Suprapubic skin (tissue), 4 donors: ENCODE data around the gene KHDC4. TPM values are rescaled to one million over a fixed set of nuclear protein-coding genes. Genes with fewer than 3 reads are reported as not detected.

ENCODE experiments used
- DNase-seq, 2 donors: peaks; one replicate each; pipeline ENCODE4 v3.0.0-alpha.2; 2019; ENCODE audit warnings: low spot score in 2 of 2
- H3K27ac ChIP-seq: fragments of 200-600 bp; sonication (generic); one replicate; pipeline ENCODE4 v1.5.1; 2019
- H3K27me3 ChIP-seq: fragments of 200-600 bp; sonication (generic); one replicate; pipeline ENCODE4 v1.5.1; 2019
- H3K36me3 ChIP-seq: fragments of 200-600 bp; sonication (generic); one replicate; pipeline ENCODE4 v1.5.1; 2019
- H3K4me1 ChIP-seq: fragments of 200-600 bp; sonication (generic); one replicate; pipeline ENCODE4 v1.5.1; 2019
- H3K4me3 ChIP-seq: fragments of 200-600 bp; sonication (generic); one replicate; pipeline ENCODE4 v1.5.1; 2019; ENCODE audit warnings: mild to moderate bottlenecking
- H3K9me3 ChIP-seq: fragments of 200-600 bp; sonication (generic); one replicate; pipeline ENCODE4 v1.5.1; 2019
- CTCF ChIP-seq, 2 donors: fragments of 200-600 bp in 1 of 2; fragments of 450-650 bp in 1 of 2; sonication (generic) in 1 of 2; IDR thresholded peaks; one replicate each; pipeline ENCODE4 v1.5.1; 2016 to 2019; ENCODE audit warnings: antibody characterized with exemption in 2 of 2, mild to moderate bottlenecking in 1 of 2, moderate library complexity in 1 of 2
- EP300 ChIP-seq: sonication (generic); formaldehyde crosslinking; IDR thresholded peaks from one replicate; pipeline ENCODE4 v1.6.1; 2017; ENCODE audit warnings: antibody characterized with exemption
- POLR2A ChIP-seq, 2 donors: fragments of 450-650 bp; IDR thresholded peaks; one replicate each; pipeline ENCODE4 v1.6.1; 2017; ENCODE audit warnings: antibody characterized with exemption in 2 of 2, mild to moderate bottlenecking in 2 of 2, moderate library complexity in 2 of 2
- POLR2AphosphoS5 ChIP-seq, 3 donors: sonication (generic); formaldehyde crosslinking; IDR thresholded peaks; one replicate each; pipeline ENCODE4 v1.6.1; 2017; ENCODE audit warnings: antibody characterized with exemption in 3 of 3
- WGBS: methylation state at CpG from one replicate; pipeline ENCODE4 v1.1.5; 2018; 5-methylcytosine and 5-hydroxymethylcytosine counted together
- total RNA-seq, 4 donors: library from RNA; depleted of rRNA; stranded (reverse); fragments of >200 nt; gene quantifications; one replicate each; pipeline ENCODE4 v1.1.0, GENCODE V29; 2016

Gene KHDC4
- total RNA-seq, 4 donors from 2014 or later: 33.6 to 116 (median 50.3) TPM

- H3K27ac ChIP-seq: peak overlapping the region; percentile 53
- no peaks in the 10 kb centered on the region for H3K27me3 ChIP-seq
- H3K4me3 ChIP-seq: no peak overlapping the region
- peaks cover 99% of the 10 kb centered on the region for H3K36me3 ChIP-seq
- DNase-seq: no peak
- no peaks in the 10 kb centered on the region for H3K9me3 ChIP-seq
- H3K4me1 ChIP-seq: peaks cover 20% of the 10 kb centered on the region
- no peak for TF ChIP-seq EP300
- TF ChIP-seq POLR2AphosphoS5 (IDR thresholded peaks at IDR 0.05): peak in 1 of 3 donors; percentile 32
- WGBS: 54% methylated on average over 9 of the region's 14 CpGs
Observed at GRCh38 chr1:155961937-155962336, 27.7 kb upstream of the KHDC4 start.

GRCh38 chr1:155960081-155960745 is 26.0 kb upstream of the KHDC4 start:
- Histone ChIP-seq H3K27me3 (no peaks in the 10 kb centered on the region), H3K9me3 (no peaks in the 10 kb centered on the region), H3K4me3 (no peak overlapping the region), H3K4me1 (peaks cover 20% of the 10 kb centered on the region), H3K36me3 (peaks cover 98% of the 10 kb centered on the region), H3K27ac (peak overlapping the region; percentile 31)
- 87% methylated on average over 3 of the region's 3 CpGs for WGBS
- DNase-seq: no peak
- no peak for TF ChIP-seq EP300
- TF ChIP-seq POLR2A (IDR thresholded peaks at IDR 0.05): no peak
- no peak for TF ChIP-seq CTCF (IDR thresholded peaks at IDR 0.05)
- no peak for TF ChIP-seq POLR2AphosphoS5 (IDR thresholded peaks at IDR 0.05)

- WGBS: 88% methylated on average over 12 of the region's 12 CpGs
- H3K27me3 ChIP-seq: no peaks in the 10 kb centered on the region
Observed at GRCh38 chr1:155957411-155957915, 23.2 kb upstream of the KHDC4 start.

GRCh38 chr1:155954645-155955044 is 20.4 kb upstream of the KHDC4 start:
- 95% methylated on average over 3 of the region's 3 CpGs for WGBS
- H3K4me1 ChIP-seq: no peaks in the 10 kb centered on the region
- no peak overlapping the region for H3K4me3 ChIP-seq
- no peaks in the 10 kb centered on the region for H3K9me3 ChIP-seq
- H3K27me3 ChIP-seq: no peaks in the 10 kb centered on the region
- no peak for DNase-seq
- TF ChIP-seq POLR2AphosphoS5 (IDR thresholded peaks at IDR 0.05) (no peak), CTCF (IDR thresholded peaks at IDR 0.05) (no peak), EP300 (no peak), POLR2A (IDR thresholded peaks at IDR 0.05) (no peak)
- no peak overlapping the region for H3K27ac ChIP-seq
- peaks cover 95% of the 10 kb centered on the region for H3K36me3 ChIP-seq

More at GRCh38 chr1:155957411-155957915, 23.2 kb upstream of the KHDC4 start:
- Histone ChIP-seq H3K4me1 (peaks cover 9% of the 10 kb centered on the region), H3K36me3 (peaks cover 95% of the 10 kb centered on the region), H3K27ac (no peak overlapping the region), H3K9me3 (no peaks in the 10 kb centered on the region), H3K4me3 (no peak overlapping the region)
- DNase-seq: no peak
- TF ChIP-seq POLR2A (IDR thresholded peaks at IDR 0.05) (no peak), POLR2AphosphoS5 (IDR thresholded peaks at IDR 0.05) (no peak), EP300 (no peak), CTCF (IDR thresholded peaks at IDR 0.05) (no peak)

GRCh38 chr1:155952505-155952890 is 18.3 kb upstream of the KHDC4 start:
- Histone ChIP-seq H3K4me1 (no peaks in the 10 kb centered on the region), H3K27me3 (no peaks in the 10 kb centered on the region), H3K9me3 (no peaks in the 10 kb centered on the region), H3K27ac (no peak overlapping the region), H3K4me3 (no peak overlapping the region), H3K36me3 (peaks cover 96% of the 10 kb centered on the region)
- WGBS: 84% methylated on average over 10 of the region's 13 CpGs
- no peak for DNase-seq
- no peak for TF ChIP-seq EP300
- no peak for TF ChIP-seq POLR2AphosphoS5 (IDR thresholded peaks at IDR 0.05)
- no peak for TF ChIP-seq CTCF (IDR thresholded peaks at IDR 0.05)
- TF ChIP-seq POLR2A (IDR thresholded peaks at IDR 0.05): no peak
